NCI-H2227 (cell line): ENCODE measurements around the gene ZNF217.
"Not testable (repeated sequence)": the region's sequence is repeated elsewhere in the genome, so short reads cannot be mapped to it uniquely, and the experiment has no call there.

Source experiments
- DNase-seq: peaks from one replicate; lab custom pipeline; 2025; ENCODE audit not compliant: unreplicated experiment; lab: John Stamatoyannopoulos, UW

The ZNF217 gene

GRCh38 chr20:53598140-53599043, 4.8 kb upstream of the ZNF217 start:
- DNase-seq: no peak

GRCh38 chr20:53597521-53598120, 4.0 kb upstream of the ZNF217 start:
- DNase-seq: no peak

- no peak for DNase-seq
Observed at GRCh38 chr20:53597030-53597482, 3.4 kb upstream of the ZNF217 start.

GRCh38 chr20:53596189-53597001, 2.8 kb upstream of the ZNF217 start:
- DNase-seq: peak; percentile 73

GRCh38 chr20:53595742-53596141, 2.1 kb upstream of the ZNF217 start:
- not testable (repeated sequence) for DNase-seq

- no peak for DNase-seq
Observed at GRCh38 chr20:53595018-53595378, 1.4 kb upstream of the ZNF217 start.

- DNase-seq: peak; percentile 97
Observed at GRCh38 chr20:53594068-53595017, 704 bp upstream of the ZNF217 start.

GRCh38 chr20:53592992-53593465, 610 bp downstream of the ZNF217 start:
- DNase-seq: peak; percentile 56

GRCh38 chr20:53592454-53592991, 1.1 kb downstream of the ZNF217 start:
- DNase-seq: peak; percentile 24

GRCh38 chr20:53591941-53592441, 1.6 kb downstream of the ZNF217 start:
- DNase-seq: not testable (repeated sequence)

- not testable (repeated sequence) for DNase-seq
Observed at GRCh38 chr20:53591206-53591741, 2.4 kb downstream of the ZNF217 start.

GRCh38 chr20:53590608-53591007, 3.0 kb downstream of the ZNF217 start:
- DNase-seq: not testable (repeated sequence)

- not testable (repeated sequence) for DNase-seq
Observed at GRCh38 chr20:53590122-53590521, 3.5 kb downstream of the ZNF217 start.

GRCh38 chr20:53589321-53590065, 4.1 kb downstream of the ZNF217 start:
- not testable (repeated sequence) for DNase-seq

GRCh38 chr20:53587157-53587703, 6.4 kb downstream of the ZNF217 start:
- DNase-seq: not testable (repeated sequence)

GRCh38 chr20:53586640-53587039, 7.0 kb downstream of the ZNF217 start:
- DNase-seq: no peak

- DNase-seq: not testable (repeated sequence)
Observed at GRCh38 chr20:53585910-53586309, 7.7 kb downstream of the ZNF217 start.

GRCh38 chr20:53585004-53585569, 8.6 kb downstream of the ZNF217 start:
- DNase-seq: not testable (repeated sequence)
